Stimulated activated CD4-positive, alpha-beta T cell treated with anti-CD3 and anti-CD28 coated beads, TNF-alpha, amount 100 ng/mL, for 48 hours (primary cell): ENCODE data around the gene HOMER3.
"Not testable (repeated sequence)": the region's sequence is repeated elsewhere in the genome, so short reads cannot be mapped to it uniquely, and the experiment has no call there.

ENCODE experiments used
- DNase-seq, 3 donors: peaks; one replicate each; pipeline ENCODE4 v3.0.0-alpha.2; 2020; ENCODE audit warnings: low read depth in 3 of 3

The HOMER3 gene

GRCh38 chr19:18954094-18954493 is 13.1 kb upstream of the HOMER3 start:
- DNase-seq = no peak

GRCh38 chr19:18952364-18953003 is 11.5 kb upstream of the HOMER3 start:
- DNase-seq = not testable (repeated sequence)

DNA sequence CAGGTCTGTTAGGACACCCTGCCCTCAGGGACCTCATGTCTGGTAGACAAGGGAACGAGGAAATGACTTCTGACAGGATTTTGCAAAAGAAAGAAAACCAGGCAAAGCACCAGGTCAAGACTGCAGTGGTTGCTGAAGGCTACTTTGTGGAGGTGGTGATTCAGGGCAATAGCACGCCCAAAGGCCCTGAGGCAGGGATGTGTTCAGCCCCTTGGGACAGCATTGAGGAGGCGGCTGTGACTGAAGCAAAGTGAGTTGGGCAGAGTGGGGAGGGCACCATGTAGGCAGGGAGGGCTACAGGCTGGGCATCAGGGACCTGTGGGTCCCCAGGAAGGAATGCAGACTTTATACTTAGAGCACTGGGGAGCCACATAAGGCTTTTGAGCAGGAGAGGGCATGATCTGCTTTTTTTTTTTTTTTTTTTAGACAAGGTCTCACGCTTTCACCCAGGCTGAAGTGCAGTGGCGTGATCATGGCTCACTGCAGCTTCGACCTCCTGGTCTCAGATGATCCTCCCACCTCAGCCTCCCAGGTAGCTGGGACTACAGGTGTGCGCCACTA is 10.8 kb upstream of the HOMER3 start:
- DNase-seq = no peak

DNA sequence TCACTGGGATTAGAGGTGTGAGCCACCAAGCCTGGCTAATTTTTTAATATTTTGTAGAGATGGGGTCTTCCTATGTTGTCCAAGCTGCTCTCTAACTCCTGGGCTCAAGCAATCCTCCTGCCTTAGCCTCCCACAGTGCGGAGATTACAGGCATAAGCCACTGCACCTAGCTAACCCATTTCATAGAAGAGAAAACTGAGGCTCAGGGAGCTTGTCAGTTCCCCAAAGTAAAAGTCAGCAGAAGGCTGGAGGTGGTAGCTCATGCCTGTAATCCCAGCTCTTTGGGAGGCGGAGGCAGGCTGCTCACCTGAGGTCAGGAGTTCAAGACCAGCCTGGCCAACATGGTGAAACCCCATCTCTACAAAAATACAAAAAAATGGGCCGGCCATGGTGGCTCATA is 8.8 kb upstream of the HOMER3 start:
- DNase-seq = no peak

GRCh38 chr19:18948976-18949356 is 7.9 kb upstream of the HOMER3 start:
- DNase-seq = no peak

- no peak for DNase-seq
Observed at GRCh38 chr19:18948075-18948975, 7.3 kb upstream of the HOMER3 start.

GRCh38 chr19:18946918-18947317 is 5.9 kb upstream of the HOMER3 start:
- DNase-seq = no peak

GRCh38 chr19:18946335-18946734 is 5.3 kb upstream of the HOMER3 start:
- no peak for DNase-seq

DNA sequence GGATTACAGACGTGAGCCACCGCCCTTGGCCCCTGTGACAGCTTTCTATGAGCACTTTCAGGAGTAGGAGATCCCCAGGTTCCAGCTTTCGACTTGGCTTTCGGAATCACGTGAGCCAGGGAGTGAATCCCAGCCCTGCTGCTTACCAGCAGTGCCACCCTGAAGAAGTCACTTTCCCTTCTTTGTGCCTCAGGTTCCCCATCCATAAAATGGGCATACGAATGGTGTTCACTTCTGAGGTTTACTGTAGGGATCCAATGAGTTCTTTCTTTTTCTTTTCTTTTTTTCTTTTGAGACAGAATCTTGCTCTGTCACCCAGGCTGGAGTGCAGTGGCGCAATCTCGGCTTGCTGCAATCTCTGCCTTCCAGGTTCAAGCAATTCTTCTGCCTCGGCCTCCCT is 4.3 kb upstream of the HOMER3 start:
- DNase-seq = no peak

DNA sequence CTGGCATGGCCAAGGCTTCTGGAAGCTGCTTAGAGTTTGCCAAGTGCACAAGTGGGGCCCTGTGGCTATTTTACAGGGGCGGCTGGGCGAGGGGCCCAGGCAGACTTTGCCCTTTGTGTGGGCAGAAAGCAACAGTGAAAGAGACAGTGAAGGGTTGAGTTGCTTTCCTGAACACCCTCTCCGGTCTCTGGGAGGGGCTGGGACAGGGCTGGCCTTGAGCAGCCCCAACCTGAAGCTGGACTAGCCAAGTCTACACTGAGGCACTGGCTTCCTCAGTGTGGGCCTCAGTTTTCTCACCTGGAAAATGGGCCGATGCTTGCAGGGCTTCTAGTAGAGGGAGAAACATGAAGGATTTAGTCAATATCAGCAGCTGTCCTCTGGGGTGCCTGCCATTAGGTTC is 2.4 kb upstream of the HOMER3 start:
- no peak for DNase-seq

- DNase-seq = no peak
Observed at GRCh38 chr19:18942692-18943091, 1.7 kb upstream of the HOMER3 start.

DNA sequence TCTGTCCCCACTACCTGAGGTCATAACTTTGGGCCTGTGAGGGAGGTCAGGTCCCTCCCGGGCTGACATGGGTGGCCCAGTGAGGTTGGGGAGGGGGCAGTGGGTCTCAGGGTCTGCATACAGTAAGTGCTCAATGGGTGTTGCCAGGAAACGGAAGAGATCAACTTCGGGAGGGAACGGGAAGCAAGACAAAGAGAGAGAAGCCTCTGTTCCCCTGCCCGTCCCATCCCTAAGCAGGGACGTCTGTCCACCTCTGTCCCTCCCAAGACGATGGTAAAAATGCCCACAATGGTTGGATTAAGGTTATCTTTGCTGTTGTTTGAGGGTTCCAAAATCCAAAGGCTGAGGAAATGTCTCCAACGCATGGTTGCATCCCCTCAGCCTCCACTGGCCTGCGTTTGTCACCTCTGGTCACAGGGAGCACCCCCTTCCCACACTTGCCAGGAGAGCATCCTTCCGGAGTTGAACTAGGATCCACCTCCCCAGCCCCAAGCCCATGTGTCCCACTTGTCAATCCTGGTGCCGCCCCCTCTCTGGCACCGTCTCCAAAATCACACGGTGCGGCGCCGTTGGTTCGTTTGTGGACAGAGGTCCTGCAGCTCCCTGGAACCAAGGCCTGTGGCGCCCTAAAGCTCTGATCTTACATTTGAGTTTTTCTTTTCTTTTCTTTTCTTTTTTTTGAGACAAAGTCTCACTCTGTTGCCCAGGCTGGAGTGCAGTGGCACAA is 774 bp upstream of the HOMER3 start:
- DNase-seq = no peak

DNA sequence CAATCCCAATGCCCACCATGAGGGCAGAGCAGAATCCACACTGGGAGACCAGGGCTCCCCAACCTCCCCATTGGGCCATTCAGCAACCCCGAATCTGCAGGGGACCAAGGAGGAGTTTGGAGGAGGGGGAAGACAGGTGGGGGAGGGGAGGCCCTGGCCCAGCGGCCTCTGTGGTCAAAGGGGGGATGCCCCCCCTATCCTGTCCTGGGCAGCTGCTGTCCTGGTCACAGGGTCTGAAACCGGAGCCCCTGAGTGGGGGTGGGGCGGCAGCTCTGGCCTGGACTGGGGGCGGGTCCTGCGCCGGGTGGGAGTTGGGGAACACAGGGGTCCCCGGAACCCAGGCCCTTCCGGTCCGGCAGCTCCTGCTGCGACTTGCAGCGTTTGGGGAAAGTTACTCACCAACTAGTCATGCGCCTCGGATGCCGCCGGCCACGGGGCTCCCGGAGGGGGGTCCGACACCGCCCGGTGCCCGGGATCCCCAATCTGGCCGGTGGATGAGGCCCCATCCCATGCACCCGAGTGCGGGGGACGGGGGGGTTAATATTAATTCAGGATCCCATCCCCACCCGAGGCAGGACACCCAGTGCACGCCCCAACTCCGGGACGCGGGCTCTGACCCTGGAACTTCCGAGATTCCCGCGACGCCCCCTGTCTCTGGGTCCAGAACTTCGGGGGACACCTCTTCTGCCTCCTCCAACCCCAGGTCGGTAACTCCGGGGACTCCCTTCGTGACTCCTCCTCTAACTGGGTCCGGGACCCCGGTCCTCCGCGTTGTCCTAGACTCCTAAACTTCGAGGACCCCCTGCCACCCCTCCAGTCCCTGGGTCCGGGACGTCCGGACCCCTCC is 872 bp downstream of the HOMER3 start:
- DNase-seq = no peak

GRCh38 chr19:18939163-18939562 is 1.9 kb downstream of the HOMER3 start:
- DNase-seq = no peak

- no peak for DNase-seq
Observed at GRCh38 chr19:18933297-18933696, 7.7 kb downstream of the HOMER3 start.

DNA sequence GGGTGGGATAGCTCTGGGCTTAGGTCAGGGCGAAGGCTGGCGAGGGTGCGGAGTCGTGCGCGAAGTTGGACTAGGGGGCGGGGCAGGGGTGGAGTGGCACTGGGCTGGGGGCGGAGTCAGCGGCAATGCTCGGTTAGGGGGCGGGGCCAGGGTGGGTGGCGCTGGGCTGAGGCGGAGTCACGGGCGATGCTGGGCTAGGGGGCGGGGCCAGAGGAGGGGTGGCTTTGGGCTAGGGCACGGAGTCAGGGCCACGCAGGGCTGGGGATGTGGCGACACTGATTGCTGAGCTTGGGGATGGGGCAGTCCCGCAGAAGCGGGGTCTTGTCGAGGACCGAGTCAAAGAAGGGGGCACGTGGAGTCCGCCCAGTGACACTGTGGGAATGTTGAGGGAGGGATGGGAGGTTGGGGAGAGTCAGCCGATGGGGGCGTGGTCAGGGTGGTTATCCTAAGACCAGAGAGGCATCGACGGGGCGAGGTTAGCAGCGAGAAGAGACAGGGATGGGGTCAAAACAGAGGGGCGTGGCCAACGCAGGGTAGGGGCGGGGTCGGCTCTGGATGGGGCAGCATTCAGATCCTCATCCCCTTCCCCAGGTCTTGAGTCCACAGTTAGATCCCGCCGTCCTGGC is 8.7 kb downstream of the HOMER3 start:
- DNase-seq = peak; percentile 76 to 93 (median 79)

DNA sequence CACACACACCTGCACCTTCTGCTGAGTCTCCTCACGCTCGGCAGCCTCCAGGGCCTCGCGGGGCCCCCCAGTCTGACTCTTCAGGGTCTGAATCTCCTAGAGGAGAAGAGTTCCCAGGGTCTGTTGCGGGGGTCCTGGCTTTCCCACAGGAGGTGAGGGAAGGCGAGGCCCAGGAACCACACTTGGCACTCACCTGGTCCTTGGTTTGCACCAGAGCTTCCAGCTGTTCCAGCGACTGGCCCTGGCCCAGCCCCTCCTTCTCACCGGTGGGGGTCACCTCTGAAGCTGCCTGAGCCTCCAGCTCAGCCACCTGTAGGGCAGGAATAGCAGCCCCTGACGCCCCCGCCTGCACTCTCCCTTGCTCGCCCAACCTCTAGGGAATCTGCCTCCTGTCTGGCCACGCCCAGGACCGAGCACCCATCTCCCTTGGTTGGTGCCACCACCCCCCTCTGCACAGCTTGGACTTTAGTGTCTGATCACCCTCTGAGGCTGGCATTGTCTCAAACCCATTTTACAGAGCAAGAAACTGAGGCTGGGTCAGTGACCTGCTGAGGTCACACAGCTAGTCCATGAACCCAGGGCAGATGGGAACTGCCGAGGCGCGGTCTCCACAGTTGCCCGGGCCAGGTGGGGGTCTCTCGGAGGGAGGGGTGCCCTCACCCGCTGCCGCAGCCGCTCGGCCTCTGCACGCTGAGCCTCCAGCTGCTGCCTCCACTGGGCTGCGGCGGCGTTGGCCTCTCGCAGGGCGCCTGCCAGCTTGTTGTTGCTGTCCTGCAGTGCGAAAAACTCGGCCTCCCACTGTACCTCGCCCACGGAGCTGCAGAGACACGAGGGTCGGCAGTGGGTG is 9.5 kb downstream of the HOMER3 start:
- DNase-seq = no peak

- DNase-seq = no peak
Observed at GRCh38 chr19:18929311-18929710, 11.7 kb downstream of the HOMER3 start.

DNA sequence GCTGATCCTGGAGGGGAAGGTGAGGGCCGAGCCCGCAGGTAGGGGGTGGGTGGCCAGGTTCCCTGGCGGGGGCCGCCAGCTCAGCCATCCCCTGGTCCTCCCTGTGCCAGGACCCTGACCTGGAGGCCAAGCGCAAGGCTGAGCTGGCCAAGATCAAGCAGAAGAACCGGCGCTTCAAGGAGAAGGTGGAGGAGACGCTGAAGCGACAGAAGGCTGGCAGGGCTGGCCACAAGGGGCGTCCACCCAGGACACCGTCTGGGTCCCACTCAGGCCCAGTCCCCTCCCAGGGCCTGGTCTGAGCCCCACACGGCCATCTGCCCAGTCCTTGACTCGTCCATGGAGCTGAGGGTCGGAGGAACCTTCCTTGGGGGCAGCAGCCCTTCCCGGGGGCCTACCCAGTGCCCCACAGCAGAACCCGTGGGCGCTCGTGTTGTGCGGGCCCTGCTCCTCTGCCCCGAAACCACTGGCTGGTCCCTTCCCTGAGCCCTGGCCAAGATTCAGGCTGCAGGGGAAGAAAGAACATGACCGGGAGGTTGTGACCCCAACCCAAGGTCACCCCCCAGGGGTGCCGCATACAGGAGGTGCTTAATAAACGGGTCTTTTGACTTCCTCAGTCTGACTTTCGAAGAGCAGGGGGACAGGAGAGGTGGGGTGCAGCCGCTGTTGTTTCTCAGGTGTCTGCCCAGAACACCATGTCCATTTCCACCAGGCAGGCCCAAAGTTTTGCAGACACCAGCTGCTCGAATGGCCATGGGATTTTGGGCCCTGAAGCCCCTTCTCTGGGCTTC is 12.8 kb downstream of the HOMER3 start:
- DNase-seq = no peak
